Brain pericyte (primary cell): ENCODE measurements around the gene ACTN1.
"Not testable (repeated sequence)": the region's sequence is repeated elsewhere in the genome, so short reads cannot be mapped to it uniquely, and the experiment has no call there.

Experiments
- DNase-seq: peaks from one replicate; pipeline ENCODE4 v3.0.0-alpha.2; 2012; ENCODE audit warnings: low read depth, low spot score

The ACTN1 gene

GRCh38 chr14:68979021-68979721 lies at the start of gene ACTN1:
TSS of gene ACTN1 (minus strand) at chr14:68979302. CDS start at chr14:68979056, 246 bp downstream.
- peak; percentile 83 for DNase-seq

- no peak for DNase-seq
These were observed 48.3 kb upstream of the ACTN1 start for GRCh38 chr14:69027242-69027913.

- no peak for DNase-seq
These were observed 43.9 kb upstream of the ACTN1 start for GRCh38 chr14:69023035-69023434.

- DNase-seq = not testable (repeated sequence)
These were observed 43.0 kb upstream of the ACTN1 start for GRCh38 chr14:69022093-69022492.

GRCh38 chr14:69017706-69018105 lies 38.6 kb upstream of the ACTN1 start:
- no peak for DNase-seq

GRCh38 chr14:69014829-69015259 lies 35.7 kb upstream of the ACTN1 start:
- no peak for DNase-seq

- no peak for DNase-seq
These were observed 35.1 kb upstream of the ACTN1 start for GRCh38 chr14:69013943-69014782.

- no peak for DNase-seq
These were observed 33.3 kb upstream of the ACTN1 start for GRCh38 chr14:69012256-69012953.

GRCh38 chr14:69010648-69011047 lies 31.5 kb upstream of the ACTN1 start:
- DNase-seq = no peak

GRCh38 chr14:69008421-69008884 lies 29.4 kb upstream of the ACTN1 start:
- DNase-seq = no peak

- DNase-seq = no peak
These were observed 27.2 kb upstream of the ACTN1 start for GRCh38 chr14:69006346-69006745.

GRCh38 chr14:69005432-69006148 lies 26.5 kb upstream of the ACTN1 start:
- peak; percentile 55 for DNase-seq

- DNase-seq = no peak
These were observed 25.8 kb upstream of the ACTN1 start for GRCh38 chr14:69004731-69005431.

- DNase-seq = no peak
These were observed 24.5 kb upstream of the ACTN1 start for GRCh38 chr14:69003626-69004025.

- DNase-seq = no peak
These were observed 23.0 kb upstream of the ACTN1 start for GRCh38 chr14:69002069-69002468.

GRCh38 chr14:69001375-69001774 lies 22.3 kb upstream of the ACTN1 start:
- DNase-seq = no peak

GRCh38 chr14:68998062-68998461 lies 19.0 kb upstream of the ACTN1 start:
- DNase-seq = no peak

GRCh38 chr14:68995731-68996130 lies 16.6 kb upstream of the ACTN1 start:
- DNase-seq = no peak

GRCh38 chr14:68994056-68994455 lies 15.0 kb upstream of the ACTN1 start:
- DNase-seq = no peak

GRCh38 chr14:68987653-68988036 lies 8.5 kb upstream of the ACTN1 start:
- no peak for DNase-seq
